ENCODE results near the gene LCOR. TPM values are rescaled to one million over a fixed set of nuclear protein-coding genes. Genes with fewer than 3 reads are reported as not detected.

The LCOR gene
- total and polyA plus RNA-seq, 9 of the 15 experiments (the other 6 are each of a cell fraction or from before 2014, with no cell fraction given), result 3.6 to 25.2 (median 14.4) TPM

DNA sequence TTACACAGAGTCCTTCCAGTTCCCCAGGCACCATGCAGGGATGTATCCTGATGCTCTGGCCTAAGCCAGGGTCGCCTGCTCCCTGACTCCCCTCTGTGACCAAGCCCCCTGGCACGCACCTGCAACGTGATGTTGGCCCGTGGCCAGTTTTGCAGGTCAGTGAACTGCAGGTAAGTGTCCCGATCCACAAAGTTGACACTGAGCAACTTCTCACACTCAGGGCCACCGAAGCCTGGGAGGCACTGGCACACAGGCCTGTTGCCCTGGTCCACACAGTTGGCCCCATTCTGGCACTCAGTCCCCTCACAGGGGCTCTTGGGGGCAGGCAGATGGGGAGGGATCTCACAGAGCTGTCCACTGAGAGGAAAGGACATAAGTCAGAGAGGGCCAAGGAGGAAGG is 174.3 kb downstream of the LCOR start (continued):
- no peak for TF ChIP-seq STAG1 (CRISPR knock-in tag; IDR thresholded peaks at IDR 0.05; ENCODE audit: borderline replicate concordance)
- TF ChIP-seq, protein P1, sequence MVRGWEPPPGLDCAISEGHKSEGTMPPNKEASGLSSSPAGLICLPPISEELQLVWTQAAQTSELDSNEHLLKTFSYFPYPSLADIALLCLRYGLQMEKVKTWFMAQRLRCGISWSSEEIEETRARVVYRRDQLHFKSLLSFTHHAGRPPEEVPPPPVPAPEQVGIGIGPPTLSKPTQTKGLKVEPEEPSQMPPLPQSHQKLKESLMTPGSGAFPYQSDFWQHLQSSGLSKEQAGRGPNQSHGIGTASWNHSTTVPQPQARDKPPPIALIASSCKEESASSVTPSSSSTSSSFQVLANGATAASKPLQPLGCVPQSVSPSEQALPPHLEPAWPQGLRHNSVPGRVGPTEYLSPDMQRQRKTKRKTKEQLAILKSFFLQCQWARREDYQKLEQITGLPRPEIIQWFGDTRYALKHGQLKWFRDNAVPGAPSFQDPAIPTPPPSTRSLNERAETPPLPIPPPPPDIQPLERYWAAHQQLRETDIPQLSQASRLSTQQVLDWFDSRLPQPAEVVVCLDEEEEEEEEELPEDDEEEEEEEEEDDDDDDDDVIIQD (CRISPR knock-in tag; IDR thresholded peaks at IDR 0.05), result no peak
- no peak for TF ChIP-seq POLR2G (IDR thresholded peaks at IDR 0.05; ENCODE audit: low read depth, low read length)
- TF ChIP-seq, protein P2, sequence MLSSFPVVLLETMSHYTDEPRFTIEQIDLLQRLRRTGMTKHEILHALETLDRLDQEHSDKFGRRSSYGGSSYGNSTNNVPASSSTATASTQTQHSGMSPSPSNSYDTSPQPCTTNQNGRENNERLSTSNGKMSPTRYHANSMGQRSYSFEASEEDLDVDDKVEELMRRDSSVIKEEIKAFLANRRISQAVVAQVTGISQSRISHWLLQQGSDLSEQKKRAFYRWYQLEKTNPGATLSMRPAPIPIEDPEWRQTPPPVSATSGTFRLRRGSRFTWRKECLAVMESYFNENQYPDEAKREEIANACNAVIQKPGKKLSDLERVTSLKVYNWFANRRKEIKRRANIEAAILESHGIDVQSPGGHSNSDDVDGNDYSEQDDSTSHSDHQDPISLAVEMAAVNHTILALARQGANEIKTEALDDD (IDR thresholded peaks at IDR 0.05), result no peak
- no peak for TF ChIP-seq KLF16 (IDR thresholded peaks at IDR 0.05)

DNA sequence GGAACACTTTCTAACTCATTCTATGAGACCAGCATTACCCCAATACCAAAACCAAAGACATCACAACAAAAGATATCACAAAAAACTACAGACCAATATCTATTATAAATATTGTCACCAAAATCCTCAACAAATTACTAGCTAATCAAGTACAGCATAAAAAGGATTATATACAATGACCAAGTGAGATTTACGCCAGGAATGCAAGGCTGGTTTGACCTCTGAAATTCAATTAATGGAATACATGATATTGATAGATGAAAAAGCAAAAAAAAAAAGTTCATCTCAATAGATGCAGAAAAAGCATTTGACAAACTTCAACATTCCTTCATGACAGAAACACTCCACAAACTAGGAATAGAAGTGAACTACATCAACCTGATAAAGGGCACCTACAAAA is 175.3 kb downstream of the LCOR start:
- Histone ChIP-seq H3K27ac (ENCODE audit: extremely low read depth, low read depth, low read length) (no peak overlapping the region), H3K36me3 (ENCODE audit: control insufficient read depth, insufficient read depth, low read length) (no peaks in the 10 kb centered on the region), H3K27me3 (ENCODE audit: control insufficient read depth in 2 of 2, insufficient read depth in 2 of 2, low read length in 2 of 2) (peaks cover 0 to 2% of the 10 kb centered on the region in 2 experiments; a peak in 2 of 5 replicates), H3K79me2 (ENCODE audit: control insufficient read depth, insufficient read depth, low read length) (no peaks in the 10 kb centered on the region), H3K4me3 (no peak overlapping the region), H2AFZ (ENCODE audit: low read depth, low read length) (no peak overlapping the region), H3K9ac (ENCODE audit: insufficient read depth in 1 of 2, low read depth in 2 of 2, low read length in 2 of 2) (no peak overlapping the region), H3K4me1 (replicated peaks in 1 of 2; ENCODE audit: control insufficient read depth in 2 of 2, insufficient read depth in 2 of 2, low read length in 2 of 2) (no peaks in the 10 kb centered on the region; a peak in 1 of 5 replicates), H3K9me3 (replicated peaks; ENCODE audit: control insufficient read depth, insufficient read depth, low read depth, low read length) (no peaks in the 10 kb centered on the region), H4K20me1 (replicated peaks; ENCODE audit: control insufficient read depth, insufficient read depth, low read length) (no peaks in the 10 kb centered on the region), H3K4me2 (ENCODE audit: insufficient read depth, low read length) (no peak overlapping the region), H3K9me1 (ENCODE audit: control insufficient read depth, insufficient read depth, low read length) (no peaks in the 10 kb centered on the region)
- 0% methylated on average over 1 of the region's 1 CpG for WGBS (ENCODE audit: insufficient coverage, low coverage, missing lambda C conversion rate)
- in situ Hi-C loops (cut with MboI) (no loop called here), intact Hi-C loops (cut with micrococcal nuclease) (no loop called here)
- TF ChIP-seq ZNF324 (CRISPR knock-in tag; IDR thresholded peaks at IDR 0.05) (peak; percentile 97), ARID1B (IDR thresholded peaks at IDR 0.05) (no peak), RBM14 (IDR thresholded peaks at IDR 0.05; ENCODE audit: borderline replicate concordance, insufficient read depth, low read depth, low read length) (no peak), CBX3 (IDR thresholded peaks at IDR 0.05; ENCODE audit: borderline replicate concordance in 1 of 2, low read length in 2 of 2) (0 out of 3 replicates have a peak, but pooled peaks of 1 of the 2 experiments have one; percentile 28), TRIM28 (IDR thresholded peaks at IDR 0.05) (0 out of 2 replicates have a peak, but pooled peaks have one; percentile 27)
- FAIRE-seq, result no peak
- no TSS peak for BruUV-seq (replicated peaks)
- ChIA-PET CTCF (ENCODE audit: low intra/inter-chr PET ratio) (no interaction called here), POLR2A (no interaction called here)
- DNase-seq (ENCODE audit: extremely low read depth in 1 of 4, low spot score in 3 of 4), result peak in 1 of 4 experiments; percentile 11
- ATAC-seq, result no peak
